Gastroesophageal sphincter (tissue), 3 donors: ENCODE data around the gene CYP4F22.

Experiments
- EP300 ChIP-seq: sonication (generic); formaldehyde crosslinking; IDR thresholded peaks from one replicate; pipeline ENCODE4 v1.6.1; 2017; ENCODE audit warnings: antibody characterized with exemption, mild to moderate bottlenecking
- POLR2A ChIP-seq, 2 donors: fragments of 450-650 bp; IDR thresholded peaks; one replicate each; pipeline ENCODE4 v1.6.1; 2017; ENCODE audit warnings: antibody characterized with exemption in 2 of 2, mild to moderate bottlenecking in 2 of 2, moderate library complexity in 1 of 2
- POLR2AphosphoS5 ChIP-seq: sonication (generic); formaldehyde crosslinking; IDR thresholded peaks from one replicate; pipeline ENCODE4 v1.6.1; 2017; ENCODE audit warnings: antibody characterized with exemption
- TF ChIP-seq, protein P1 (sequence below), 4 experiments: fragments of 200-600 bp in 2 of 4; fragments of 450-650 bp in 2 of 4; sonication (generic) in 1 of 4; IDR thresholded peaks; one replicate each; pipeline ENCODE4 v1.5.1; 2017 to 2019; ENCODE audit warnings: antibody characterized with exemption in 4 of 4, mild to moderate bottlenecking in 2 of 4, moderate library complexity in 2 of 4

DNA sequence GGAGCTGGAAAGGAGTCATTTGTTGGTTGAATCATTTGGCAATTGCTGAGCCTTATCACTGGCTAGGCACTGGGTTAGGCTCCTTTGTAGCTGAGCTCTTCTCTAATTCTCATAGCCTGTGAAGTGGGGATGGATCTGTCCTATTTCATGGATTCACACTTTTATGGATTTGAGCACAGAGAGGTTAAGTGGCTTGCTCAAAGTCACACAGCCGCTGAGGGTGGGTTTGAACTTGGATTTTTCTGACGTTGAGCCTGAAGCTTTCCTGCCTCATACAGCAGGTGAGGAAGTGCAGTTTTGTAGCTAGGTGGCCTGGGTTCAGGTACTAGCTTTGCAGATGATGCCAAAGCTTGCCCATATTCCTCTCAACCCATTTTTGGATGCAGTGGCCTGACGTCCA is 19.4 kb downstream of the CYP4F22 start:
- TF ChIP-seq EP300 = no peak
- TF ChIP-seq, protein P1, sequence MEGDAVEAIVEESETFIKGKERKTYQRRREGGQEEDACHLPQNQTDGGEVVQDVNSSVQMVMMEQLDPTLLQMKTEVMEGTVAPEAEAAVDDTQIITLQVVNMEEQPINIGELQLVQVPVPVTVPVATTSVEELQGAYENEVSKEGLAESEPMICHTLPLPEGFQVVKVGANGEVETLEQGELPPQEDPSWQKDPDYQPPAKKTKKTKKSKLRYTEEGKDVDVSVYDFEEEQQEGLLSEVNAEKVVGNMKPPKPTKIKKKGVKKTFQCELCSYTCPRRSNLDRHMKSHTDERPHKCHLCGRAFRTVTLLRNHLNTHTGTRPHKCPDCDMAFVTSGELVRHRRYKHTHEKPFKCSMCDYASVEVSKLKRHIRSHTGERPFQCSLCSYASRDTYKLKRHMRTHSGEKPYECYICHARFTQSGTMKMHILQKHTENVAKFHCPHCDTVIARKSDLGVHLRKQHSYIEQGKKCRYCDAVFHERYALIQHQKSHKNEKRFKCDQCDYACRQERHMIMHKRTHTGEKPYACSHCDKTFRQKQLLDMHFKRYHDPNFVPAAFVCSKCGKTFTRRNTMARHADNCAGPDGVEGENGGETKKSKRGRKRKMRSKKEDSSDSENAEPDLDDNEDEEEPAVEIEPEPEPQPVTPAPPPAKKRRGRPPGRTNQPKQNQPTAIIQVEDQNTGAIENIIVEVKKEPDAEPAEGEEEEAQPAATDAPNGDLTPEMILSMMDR (IDR thresholded peaks at IDR 0.05) = no peak
- TF ChIP-seq POLR2A (IDR thresholded peaks at IDR 0.05) = no peak
- no peak for TF ChIP-seq POLR2AphosphoS5
